SJSA1 (cell line): ENCODE measurements around the gene TTC28. TPM values are rescaled to one million over a fixed set of nuclear protein-coding genes. Genes with fewer than 3 reads are reported as not detected.
A peak's percentile ranks its signal among the peaks of the same experiment; 100 is the strongest.

Experiments
- DNase-seq, 2 experiments: peaks; one replicate each; pipeline ENCODE4 v3.0.0-alpha.2; 2015 to 2020; ENCODE audit warnings: low spot score in 2 of 2, low read depth in 1 of 2
- H3K27ac ChIP-seq: fragments of 250-450 bp; sonication (Bioruptor Pico); 2 replicates; pipeline ENCODE4 v1.5.1; 2020; ENCODE audit warnings: mild to moderate bottlenecking, moderate library complexity
- H3K27me3 ChIP-seq: fragments of 250-450 bp; sonication (Bioruptor Pico); replicated peaks from 2 replicates; pipeline ENCODE4 v1.5.1; 2020; ENCODE audit warnings: mild to moderate bottlenecking, moderate library complexity
- H3K36me3 ChIP-seq: fragments of 250-450 bp; sonication (Bioruptor Pico); 2 replicates; pipeline ENCODE4 v1.5.1; 2020; ENCODE audit warnings: mild to moderate bottlenecking
- H3K4me1 ChIP-seq: fragments of 250-450 bp; sonication (Bioruptor Pico); replicated peaks from 2 replicates; pipeline ENCODE4 v1.6.1; 2021; ENCODE audit warnings: mild to moderate bottlenecking
- H3K4me3 ChIP-seq: fragments of 250-450 bp; sonication (Bioruptor Pico); 2 replicates; pipeline ENCODE4 v1.5.1; 2020; ENCODE audit warnings: mild to moderate bottlenecking
- H3K9me3 ChIP-seq: fragments of 250-450 bp; sonication (Bioruptor Pico); replicated peaks from 2 replicates; pipeline ENCODE4 v1.5.1; 2020; ENCODE audit warnings: mild to moderate bottlenecking
- total RNA-seq: library from RNA; depleted of rRNA; stranded (reverse); fragments of >200 nt; shearing (Covaris generic); gene quantifications from 2 replicates; pipeline ENCODE4 v1.2.3, GENCODE V29; 2014

The TTC28 gene
- total RNA-seq, 1 experiment from 2014 or later = 9.7 TPM

GRCh38 chr22:27999876-28000275, 679.8 kb downstream of the TTC28 start:
- no peaks in the 10 kb centered on the region for H3K36me3 ChIP-seq

DNA sequence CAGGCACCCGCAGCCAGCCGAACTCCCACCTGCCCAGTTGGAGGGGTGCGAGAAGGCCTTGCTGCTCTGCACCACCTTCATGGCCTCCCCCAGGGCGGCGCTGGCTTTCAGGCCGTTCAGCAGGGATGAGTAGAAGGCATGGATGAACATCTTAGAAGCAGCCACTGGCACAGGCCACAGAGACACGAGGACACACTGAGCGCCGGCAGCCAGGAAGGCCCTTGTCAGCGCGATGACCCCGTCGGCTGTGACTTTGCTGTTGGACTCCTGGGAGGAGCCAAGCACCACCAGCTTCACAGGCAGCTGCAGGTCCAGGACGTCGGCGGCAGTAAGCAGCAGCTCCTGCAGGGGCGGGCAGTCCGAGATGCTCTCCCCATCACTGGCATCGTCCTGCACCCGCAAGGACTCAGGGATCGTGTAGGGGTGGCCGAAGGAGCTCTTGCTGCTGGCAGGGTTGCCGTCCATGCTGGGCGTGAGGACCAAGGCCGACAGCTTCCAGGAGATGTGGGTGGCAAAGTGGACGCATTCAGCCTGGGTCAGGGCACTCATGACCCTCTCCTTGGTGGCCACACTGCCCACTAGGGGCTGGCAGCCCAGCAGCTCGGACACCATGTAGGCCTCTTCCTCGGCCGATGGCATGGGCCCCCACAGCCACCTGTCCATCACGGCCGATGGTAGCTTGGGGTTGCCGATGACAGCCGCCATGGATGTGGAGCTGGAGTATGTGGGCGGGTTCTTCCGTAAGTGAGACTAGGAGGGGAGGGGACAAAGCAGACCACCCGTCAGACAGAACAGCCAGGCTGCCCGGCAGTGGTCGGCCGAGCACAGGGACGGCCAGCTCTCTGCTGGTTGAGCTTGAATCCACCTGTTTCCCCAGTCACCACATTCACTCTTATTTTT, 680.9 kb downstream of the TTC28 start:
- no peak overlapping the region for H3K27ac ChIP-seq
- no peak for DNase-seq

More at GRCh38 chr22:27999876-28000275, 679.8 kb downstream of the TTC28 start:
- H3K4me3 ChIP-seq = no peak overlapping the region
- H3K27me3 ChIP-seq = no peaks in the 10 kb centered on the region
- no peaks in the 10 kb centered on the region for H3K4me1 ChIP-seq
- no peak overlapping the region for H3K27ac ChIP-seq
- no peaks in the 10 kb centered on the region for H3K9me3 ChIP-seq
- DNase-seq = no peak

DNA sequence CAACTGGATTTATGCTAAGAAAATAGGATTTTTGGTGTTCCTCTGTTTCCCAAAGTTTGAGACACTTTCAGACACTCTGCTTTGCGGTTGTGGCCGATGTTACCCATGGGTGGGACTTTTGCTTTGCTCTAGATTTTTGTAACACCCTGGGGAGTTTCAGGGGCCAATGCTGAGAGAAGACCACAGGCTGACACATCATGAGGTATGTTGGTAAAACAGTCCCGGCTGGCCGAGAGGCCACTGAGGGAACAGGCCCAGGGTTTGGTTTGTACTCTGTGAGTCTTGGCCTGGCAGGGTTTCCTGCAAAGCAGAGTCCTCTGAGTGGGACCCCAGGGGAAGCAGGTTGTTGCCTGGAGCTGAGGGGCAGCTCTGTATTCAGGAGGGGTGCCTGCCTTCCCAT, 682.1 kb downstream of the TTC28 start:
- Histone ChIP-seq H3K4me1 (no peaks in the 10 kb centered on the region), H3K9me3 (no peaks in the 10 kb centered on the region), H3K27me3 (no peaks in the 10 kb centered on the region), H3K36me3 (no peaks in the 10 kb centered on the region), H3K4me3 (no peak overlapping the region), H3K27ac (no peak overlapping the region)
- no peak for DNase-seq

More for the DNA sequence above, 680.9 kb downstream of the TTC28 start:
- H3K27me3 ChIP-seq = no peaks in the 10 kb centered on the region
- H3K9me3 ChIP-seq = no peaks in the 10 kb centered on the region
- H3K4me1 ChIP-seq = no peaks in the 10 kb centered on the region
- no peaks in the 10 kb centered on the region for H3K36me3 ChIP-seq
- H3K4me3 ChIP-seq = no peak overlapping the region

GRCh38 chr22:27996981-27997380, 682.7 kb downstream of the TTC28 start:
- H3K9me3 ChIP-seq = no peaks in the 10 kb centered on the region
- no peak for DNase-seq
- no peak overlapping the region for H3K4me3 ChIP-seq
- no peaks in the 10 kb centered on the region for H3K4me1 ChIP-seq
- H3K36me3 ChIP-seq = no peaks in the 10 kb centered on the region
- no peaks in the 10 kb centered on the region for H3K27me3 ChIP-seq
- no peak overlapping the region for H3K27ac ChIP-seq

DNA sequence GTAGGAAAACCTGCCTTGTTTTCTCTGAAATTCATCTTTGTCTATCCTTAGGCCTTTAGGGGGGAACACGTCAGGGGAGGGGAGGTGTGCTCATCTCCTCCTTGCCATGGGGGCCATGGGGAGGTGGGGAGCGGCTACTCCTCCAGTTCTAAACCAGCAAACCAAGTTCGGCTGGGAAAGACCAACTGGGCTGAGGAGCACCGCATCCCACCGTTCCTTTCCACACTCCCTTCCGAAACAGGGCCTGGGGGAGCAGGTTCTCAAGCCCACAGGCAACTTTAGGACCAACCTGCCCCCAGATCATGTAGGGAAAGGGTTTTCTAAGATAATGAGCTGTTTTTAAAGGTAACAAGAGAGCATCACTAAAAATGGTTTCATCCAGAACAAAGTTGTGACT, 683.1 kb downstream of the TTC28 start:
- Histone ChIP-seq H3K9me3 (no peaks in the 10 kb centered on the region), H3K36me3 (no peaks in the 10 kb centered on the region; the same call in 1 of the 2 replicates), H3K4me3 (no peak overlapping the region), H3K4me1 (no peaks in the 10 kb centered on the region), H3K27ac (no peak overlapping the region), H3K27me3 (no peaks in the 10 kb centered on the region)
- DNase-seq = no peak

GRCh38 chr22:27995801-27996528, 683.7 kb downstream of the TTC28 start:
- H3K4me3 ChIP-seq = no peak overlapping the region
- DNase-seq = no peak
- peaks cover 5% of the 10 kb centered on the region; the same call in 1 of the 2 replicates for H3K36me3 ChIP-seq

DNA sequence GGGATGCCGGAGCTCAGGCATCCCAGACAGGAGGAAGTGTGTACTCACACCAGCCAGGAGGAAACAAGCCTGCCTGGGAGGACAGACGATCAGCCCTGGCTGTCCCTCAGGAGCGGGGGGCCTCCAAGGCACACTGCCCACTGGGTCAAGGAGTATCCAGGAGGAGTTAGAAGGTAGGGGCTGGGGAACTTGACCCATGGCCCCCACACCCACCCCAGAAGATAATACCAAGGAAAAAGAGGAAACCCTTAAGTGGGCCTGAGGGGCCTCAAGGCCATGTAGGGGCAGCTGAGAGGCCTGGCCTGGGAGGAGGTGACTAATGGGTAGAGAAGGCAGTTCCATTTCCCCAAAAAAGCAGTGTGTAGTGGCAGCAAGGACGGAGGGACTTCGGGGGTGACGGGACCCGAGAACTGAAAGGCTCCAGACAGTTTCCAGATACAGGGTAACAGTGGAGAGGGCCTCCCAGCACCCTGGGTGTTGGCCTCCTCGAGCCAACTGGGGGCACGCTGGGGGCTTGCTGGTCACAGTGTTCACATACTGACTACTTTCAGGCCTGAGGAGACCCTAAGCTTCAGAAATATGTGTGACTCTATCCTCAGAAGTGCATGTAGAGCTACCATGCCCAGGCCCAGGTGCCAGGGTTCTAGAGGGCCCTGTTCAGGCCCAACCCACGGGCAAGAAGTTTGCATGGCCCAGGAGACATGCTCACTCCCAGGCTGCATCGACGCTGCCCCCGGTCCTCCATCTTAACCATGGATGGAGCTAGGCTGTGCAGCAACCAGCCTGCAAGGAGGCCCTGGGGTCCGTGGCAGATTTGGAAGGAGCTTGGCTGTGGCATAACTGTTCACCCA, 684.9 kb downstream of the TTC28 start:
- DNase-seq = no peak
- Histone ChIP-seq H3K27ac (no peak overlapping the region), H3K27me3 (no peaks in the 10 kb centered on the region), H3K4me3 (no peak overlapping the region), H3K36me3 (peaks cover 7% of the 10 kb centered on the region; the same call in 1 of the 2 replicates), H3K9me3 (no peaks in the 10 kb centered on the region), H3K4me1 (0 out of 2 replicates have a peak, but pooled peaks cover 3% of the 10 kb centered on the region)

More at GRCh38 chr22:27995801-27996528, 683.7 kb downstream of the TTC28 start:
- Histone ChIP-seq H3K4me1 (0 out of 2 replicates have a peak, but pooled peaks cover under 1% of the 10 kb centered on the region), H3K9me3 (no peaks in the 10 kb centered on the region), H3K27ac (no peak overlapping the region), H3K27me3 (no peaks in the 10 kb centered on the region)

GRCh38 chr22:27993774-27994350, 685.8 kb downstream of the TTC28 start:
- Histone ChIP-seq H3K27ac (no peak overlapping the region), H3K4me3 (no peak overlapping the region), H3K27me3 (no peaks in the 10 kb centered on the region), H3K36me3 (peaks cover 7% of the 10 kb centered on the region; the same call in 1 of the 2 replicates), H3K4me1 (peaks cover 7% of the 10 kb centered on the region; the same call in 1 of the 2 replicates), H3K9me3 (no peaks in the 10 kb centered on the region)
- DNase-seq = no peak

DNA sequence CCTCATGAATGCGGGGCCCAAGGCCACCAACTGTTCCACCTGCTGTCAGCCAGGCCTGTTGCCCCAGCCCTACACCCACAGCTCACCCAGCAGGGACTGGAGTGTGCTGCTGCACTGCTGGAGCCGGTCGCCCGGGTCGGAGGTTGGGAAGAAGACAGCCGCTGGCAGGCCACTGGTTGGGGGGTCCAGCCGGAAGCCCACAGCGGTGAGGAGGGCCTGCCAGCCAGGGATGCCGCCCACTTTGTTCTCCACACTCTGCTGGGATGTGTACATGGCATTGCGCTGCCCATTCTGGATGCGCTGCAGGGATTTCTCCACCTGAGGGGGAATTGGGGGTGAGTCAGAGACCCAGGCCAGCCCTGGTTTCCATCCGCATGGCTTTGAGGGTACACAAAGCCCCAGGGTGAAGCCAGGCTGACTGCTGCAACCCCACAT, 686.4 kb downstream of the TTC28 start:
- no peak overlapping the region for H3K4me3 ChIP-seq
- no peak overlapping the region for H3K27ac ChIP-seq
- H3K27me3 ChIP-seq = no peaks in the 10 kb centered on the region
- no peaks in the 10 kb centered on the region for H3K9me3 ChIP-seq
- peaks cover 7% of the 10 kb centered on the region; the same call in 1 of the 2 replicates for H3K36me3 ChIP-seq
- peaks cover 12% of the 10 kb centered on the region for H3K4me1 ChIP-seq
- DNase-seq = no peak

DNA sequence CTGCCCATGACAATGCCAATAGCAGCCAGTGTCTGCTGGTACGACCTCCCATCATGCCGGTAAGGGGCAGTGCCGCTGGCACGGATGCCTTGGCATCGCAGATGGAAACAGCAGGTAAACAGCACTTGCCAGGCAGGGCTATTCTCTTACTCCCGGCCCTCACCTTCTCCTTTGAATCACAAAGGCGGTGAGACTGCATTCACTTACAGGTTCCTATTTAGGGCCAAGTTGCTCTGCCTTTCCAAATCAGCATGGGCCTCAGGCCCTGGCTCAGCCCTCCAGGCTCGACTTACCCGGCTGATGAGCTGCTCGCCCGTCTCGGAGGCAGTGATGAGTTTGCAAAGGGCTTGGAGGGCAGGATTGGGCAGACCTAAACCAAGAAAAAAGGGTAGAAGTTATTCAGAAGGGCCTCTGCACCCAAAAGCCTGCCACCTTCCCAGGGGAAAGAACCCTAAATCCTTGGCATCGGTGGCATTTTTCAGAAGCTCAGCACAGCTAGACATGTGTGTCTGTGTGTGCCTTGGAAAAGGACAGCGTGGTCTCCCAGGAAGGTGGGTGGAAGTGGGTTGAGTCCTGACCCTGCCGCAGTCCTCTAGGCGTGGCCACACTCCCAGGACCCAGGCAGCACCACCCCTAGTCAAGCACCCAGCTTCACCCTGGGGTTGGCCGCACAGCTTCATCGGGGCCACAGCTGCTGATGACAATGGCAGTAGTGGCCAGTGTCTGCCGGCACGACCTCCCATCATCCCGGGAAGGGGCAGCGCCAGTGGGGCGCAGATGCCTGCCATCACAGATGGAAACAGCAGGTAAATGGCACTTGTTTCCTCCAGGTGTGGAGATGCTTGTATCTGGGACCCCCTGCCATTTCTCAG, 687.1 kb downstream of the TTC28 start:
- H3K36me3 ChIP-seq = peaks cover 7% of the 10 kb centered on the region; the same call in 1 of the 2 replicates
- H3K9me3 ChIP-seq = no peaks in the 10 kb centered on the region
- H3K4me3 ChIP-seq = no peak overlapping the region
- peak in 1 of 2 experiments; percentile 36 for DNase-seq
- H3K27ac ChIP-seq = no peak overlapping the region
- H3K4me1 ChIP-seq = peaks cover 18% of the 10 kb centered on the region
- no peaks in the 10 kb centered on the region for H3K27me3 ChIP-seq

- Histone ChIP-seq H3K27me3 (no peaks in the 10 kb centered on the region), H3K4me3 (no peak overlapping the region), H3K36me3 (peaks cover 8% of the 10 kb centered on the region), H3K4me1 (peaks cover 25% of the 10 kb centered on the region), H3K27ac (no peak overlapping the region), H3K9me3 (no peaks in the 10 kb centered on the region)
- peak in 1 of 2 experiments; percentile 28 for DNase-seq
Measured at GRCh38 chr22:27991586-27992293, 687.9 kb downstream of the TTC28 start.

GRCh38 chr22:27990879-27991278, 688.8 kb downstream of the TTC28 start:
- Histone ChIP-seq H3K27me3 (no peaks in the 10 kb centered on the region), H3K4me3 (no peak overlapping the region), H3K4me1 (peaks cover 34% of the 10 kb centered on the region), H3K9me3 (no peaks in the 10 kb centered on the region), H3K36me3 (peaks cover 16% of the 10 kb centered on the region), H3K27ac (no peak overlapping the region)
- DNase-seq = peak; percentile 8 to 46
